ENCODE data around the gene C2orf42.

GRCh38 chr2:70161069-70161534, 29.7 kb downstream of the C2orf42 start:
- TF ChIP-seq, protein P1, sequence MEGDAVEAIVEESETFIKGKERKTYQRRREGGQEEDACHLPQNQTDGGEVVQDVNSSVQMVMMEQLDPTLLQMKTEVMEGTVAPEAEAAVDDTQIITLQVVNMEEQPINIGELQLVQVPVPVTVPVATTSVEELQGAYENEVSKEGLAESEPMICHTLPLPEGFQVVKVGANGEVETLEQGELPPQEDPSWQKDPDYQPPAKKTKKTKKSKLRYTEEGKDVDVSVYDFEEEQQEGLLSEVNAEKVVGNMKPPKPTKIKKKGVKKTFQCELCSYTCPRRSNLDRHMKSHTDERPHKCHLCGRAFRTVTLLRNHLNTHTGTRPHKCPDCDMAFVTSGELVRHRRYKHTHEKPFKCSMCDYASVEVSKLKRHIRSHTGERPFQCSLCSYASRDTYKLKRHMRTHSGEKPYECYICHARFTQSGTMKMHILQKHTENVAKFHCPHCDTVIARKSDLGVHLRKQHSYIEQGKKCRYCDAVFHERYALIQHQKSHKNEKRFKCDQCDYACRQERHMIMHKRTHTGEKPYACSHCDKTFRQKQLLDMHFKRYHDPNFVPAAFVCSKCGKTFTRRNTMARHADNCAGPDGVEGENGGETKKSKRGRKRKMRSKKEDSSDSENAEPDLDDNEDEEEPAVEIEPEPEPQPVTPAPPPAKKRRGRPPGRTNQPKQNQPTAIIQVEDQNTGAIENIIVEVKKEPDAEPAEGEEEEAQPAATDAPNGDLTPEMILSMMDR (conservative IDR thresholded peaks at IDR 0.05; ENCODE audit: low read length) = no peak
- no peak for TF ChIP-seq EZH2phosphoT487 (IDR thresholded peaks at IDR 0.05; ENCODE audit: borderline replicate concordance)

All from Loucy (cell line).